ENCODE data around the gene NMNAT3.

- no peak for TF ChIP-seq POLR2A (IDR thresholded peaks at IDR 0.05)
- TF ChIP-seq POLR2AphosphoS5 (IDR thresholded peaks at IDR 0.05), result no peak
Measured at GRCh38 chr3:139541532-139542288, 136.1 kb downstream of the NMNAT3 start.
